SK-N-SH (cell line): Measurements from ENCODE around the gene IL17D.

Experiments used
- CTCF ChIP-seq: fragments of 200-600 bp; sonication (generic); IDR thresholded peaks from 2 replicates; pipeline ENCODE4 v1.6.1; 2017; ENCODE audit warnings: antibody characterized with exemption, mild to moderate bottlenecking, moderate library complexity
- ELF1 ChIP-seq: IDR thresholded peaks from 2 replicates; pipeline ENCODE4 v1.4.0; 2012
- FOXM1 ChIP-seq: IDR thresholded peaks from 2 replicates; pipeline ENCODE4 v1.4.0; 2012; ENCODE audit warnings: low read depth, mild to moderate bottlenecking
- GABPA ChIP-seq: IDR thresholded peaks from 2 replicates; pipeline ENCODE4 v1.4.0; 2012; ENCODE audit warnings: low read depth, mild to moderate bottlenecking
- RAD21 ChIP-seq: IDR thresholded peaks from 2 replicates; pipeline ENCODE4 v1.6.1; 2012; ENCODE audit warnings: mild to moderate bottlenecking, low read length

- TF ChIP-seq CTCF: no peak
- TF ChIP-seq GABPA: no peak
- TF ChIP-seq FOXM1: no peak
- TF ChIP-seq RAD21: no peak
- TF ChIP-seq ELF1: no peak
Observed at GRCh38 chr13:20720499-20720898, 17.0 kb downstream of the IL17D start.
